Thymus (tissue), 11 donors: ENCODE measurements around the gene RAC2. TPM values are rescaled to one million over a fixed set of nuclear protein-coding genes. Genes with fewer than 3 reads are reported as not detected.
A peak's percentile ranks its signal among the peaks of the same experiment; 100 is the strongest.
"Not testable (repeated sequence)": the region's sequence is repeated elsewhere in the genome, so short reads cannot be mapped to it uniquely, and the experiment has no call there.

ENCODE experiments used
- DNase-seq, 9 donors: peaks; one replicate each; pipeline ENCODE4 v3.0.0-alpha.2; 2013; ENCODE audit warnings: low spot score in 9 of 9, low read depth in 6 of 9, missing footprints in 1 of 9
- H3K27ac ChIP-seq, 2 donors: one replicate each; pipeline ENCODE4 v1.5.1; 2013; ENCODE audit warnings: control low read depth in 1 of 2, low read depth in 1 of 2, low read length in 1 of 2, mild to moderate bottlenecking in 1 of 2, moderate library complexity in 1 of 2
- H3K27me3 ChIP-seq, 2 donors: one replicate each; pipeline ENCODE4 v1.5.1; 2013; ENCODE audit warnings: low read length in 1 of 2; ENCODE audit not compliant: control insufficient read depth in 2 of 2, insufficient read depth in 1 of 2
- H3K36me3 ChIP-seq, 2 donors: one replicate each; pipeline ENCODE4 v1.5.1; 2013; ENCODE audit warnings: low read length in 1 of 2, mild to moderate bottlenecking in 1 of 2, moderate library complexity in 1 of 2; ENCODE audit not compliant: control insufficient read depth in 2 of 2, insufficient read depth in 2 of 2
- H3K4me1 ChIP-seq, 2 donors: one replicate each; pipeline ENCODE4 v1.5.1; 2013; ENCODE audit warnings: low read length in 2 of 2; ENCODE audit not compliant: control insufficient read depth in 2 of 2, insufficient read depth in 2 of 2
- H3K4me3 ChIP-seq, 2 donors: one replicate each; pipeline ENCODE4 v1.5.1; 2013; ENCODE audit warnings: low read length in 2 of 2, control low read depth in 1 of 2, mild to moderate bottlenecking in 1 of 2
- H3K9me3 ChIP-seq, 2 donors: one replicate each; pipeline ENCODE4 v1.5.1; 2013; ENCODE audit warnings: low read length in 1 of 2, mild to moderate bottlenecking in 1 of 2; ENCODE audit not compliant: control insufficient read depth in 2 of 2, insufficient read depth in 1 of 2
- WGBS: extraction: QIAGEN DNeasy Blood & Tissue Kit; methylation state at CpG from one replicate; pipeline ENCODE4 v1.1.7; 2013; 5-methylcytosine and 5-hydroxymethylcytosine counted together
- polyA plus RNA-seq: library from polyadenylated mRNA; stranded (reverse); fragments of 200-250 nt; gene quantifications from one replicate; pipeline ENCODE4 v1.2.3, GENCODE V29; 2013
- total RNA-seq: library from RNA; stranded (reverse); fragments of 120-200 nt; gene quantifications from one replicate; pipeline ENCODE4 v1.2.4, GENCODE V29; 2013
- donor health status: healthy.

Gene RAC2
- total and polyA plus RNA-seq, 2 donors: 149 to 206 TPM

- H3K36me3 ChIP-seq: peaks cover 88 to 95% of the 10 kb centered on the region in 2 donors
- H3K4me3 ChIP-seq: no peak overlapping the region
- H3K27ac ChIP-seq: peak overlapping the region; percentile 72
- H3K9me3 ChIP-seq: no peaks in the 10 kb centered on the region
- DNase-seq: no peak
- H3K4me1 ChIP-seq: peaks cover 54 to 97% of the 10 kb centered on the region in 2 donors
- no peaks in the 10 kb centered on the region for H3K27me3 ChIP-seq
- whole genome bisulfite sequencing: 93% methylated on average over 3 of the region's 3 CpGs
Measured at GRCh38 chr22:37235897-37236607, 8.0 kb downstream of the RAC2 start.

GRCh38 chr22:37234736-37235711, 9.0 kb downstream of the RAC2 start:
- WGBS: 87% methylated on average over 16 of the region's 16 CpGs
- Histone ChIP-seq H3K27ac (peak overlapping the region; percentile 72 to 74), H3K36me3 (peaks cover 86 to 95% of the 10 kb centered on the region in 2 donors), H3K9me3 (no peaks in the 10 kb centered on the region), H3K4me3 (no peak overlapping the region), H3K27me3 (no peaks in the 10 kb centered on the region), H3K4me1 (peaks cover 57 to 97% of the 10 kb centered on the region in 2 donors)
- no peak for DNase-seq

GRCh38 chr22:37233751-37234631, 10.1 kb downstream of the RAC2 start:
- 90% methylated on average over 27 of the region's 27 CpGs for WGBS
- Histone ChIP-seq H3K9me3 (no peaks in the 10 kb centered on the region), H3K27me3 (no peaks in the 10 kb centered on the region), H3K4me3 (no peak overlapping the region), H3K36me3 (peaks cover 77 to 93% of the 10 kb centered on the region in 2 donors), H3K4me1 (peaks cover 58 to 97% of the 10 kb centered on the region in 2 donors), H3K27ac (peak overlapping the region; percentile 71 to 72)
- no peak for DNase-seq

GRCh38 chr22:37233371-37233750, 10.7 kb downstream of the RAC2 start:
- whole genome bisulfite sequencing: 97% methylated on average over 12 of the region's 12 CpGs
- Histone ChIP-seq H3K4me1 (peaks cover 65 to 97% of the 10 kb centered on the region in 2 donors), H3K27ac (peak overlapping the region; percentile 46 to 72)

GRCh38 chr22:37232140-37232998, 11.7 kb downstream of the RAC2 start:
- no peaks in the 10 kb centered on the region for H3K27me3 ChIP-seq
- peak overlapping the region in 1 of 2 donors; percentile 46 for H3K4me3 ChIP-seq
- 78% methylated on average over 15 of the region's 15 CpGs for WGBS
- H3K27ac ChIP-seq: peak overlapping the region; percentile 94 to 97
- peaks cover 74 to 97% of the 10 kb centered on the region in 2 donors for H3K4me1 ChIP-seq
- H3K9me3 ChIP-seq: peaks cover 0 to 9% of the 10 kb centered on the region in 2 donors
- H3K36me3 ChIP-seq: peaks cover 78 to 93% of the 10 kb centered on the region in 2 donors
- peak in 2 of 9 donors; percentile 38 to 74 for DNase-seq

More at GRCh38 chr22:37233371-37233750, 10.7 kb downstream of the RAC2 start:
- not testable (repeated sequence) for H3K9me3 ChIP-seq, H3K4me3 ChIP-seq, DNase-seq, H3K27me3 ChIP-seq
- peaks cover 76 to 93% of the 10 kb centered on the region in 2 donors for H3K36me3 ChIP-seq

- 54% methylated on average over 21 of the region's 21 CpGs for WGBS
- H3K36me3 ChIP-seq: peaks cover 76 to 90% of the 10 kb centered on the region in 2 donors
- peak overlapping the region; percentile 94 to 97 for H3K27ac ChIP-seq
- H3K27me3 ChIP-seq: no peaks in the 10 kb centered on the region
- peak overlapping the region; percentile 46 for H3K4me3 ChIP-seq
- DNase-seq: peak in 3 of 9 donors; percentile 52 to 86 (median 71)
- H3K4me1 ChIP-seq: peaks cover 75 to 93% of the 10 kb centered on the region in 2 donors
- peaks cover 0 to 9% of the 10 kb centered on the region in 2 donors for H3K9me3 ChIP-seq
Measured at GRCh38 chr22:37231406-37232139, 12.5 kb downstream of the RAC2 start.

GRCh38 chr22:37230673-37231405, 13.2 kb downstream of the RAC2 start:
- whole genome bisulfite sequencing: 73% methylated on average over 14 of the region's 14 CpGs
- Histone ChIP-seq H3K27ac (peak overlapping the region; percentile 94 to 97), H3K4me3 (peak overlapping the region; percentile 46), H3K9me3 (peaks cover 0 to 9% of the 10 kb centered on the region in 2 donors), H3K4me1 (peaks cover 76 to 93% of the 10 kb centered on the region in 2 donors), H3K27me3 (no peaks in the 10 kb centered on the region), H3K36me3 (peaks cover 76 to 90% of the 10 kb centered on the region in 2 donors)
- DNase-seq: peak in 1 of 9 donors; percentile 81
